ENCODE data around the gene CA11. TPM values are rescaled to one million over a fixed set of nuclear protein-coding genes. Genes with fewer than 3 reads are reported as not detected.

The CA11 gene
- total and polyA plus RNA-seq, 9 of the 15 experiments (the other 6 are each of a cell fraction or from before 2014, with no cell fraction given), result 2.9 to 19.9 (median 8.3) TPM

GRCh38 chr19:48634424-48635262, 11.3 kb downstream of the CA11 start (continued):
- no peak for TF ChIP-seq ZNF184 (CRISPR knock-in tag; IDR thresholded peaks at IDR 0.05)
- no peak for TF ChIP-seq PHF20 (IDR thresholded peaks at IDR 0.05; ENCODE audit: partially characterized antibody)
- no peak for TF ChIP-seq ARID2 (IDR thresholded peaks at IDR 0.05)
- peak; percentile 52; the same call in 1 of the 2 replicates for TF ChIP-seq PHF8 (IDR thresholded peaks at IDR 0.05; ENCODE audit: borderline replicate concordance, low read length)
- no peak for TF ChIP-seq IRF9 (tag; IDR thresholded peaks at IDR 0.05)
- TF ChIP-seq TAF9B (IDR thresholded peaks at IDR 0.05; ENCODE audit: partially characterized antibody), result no peak
- no peak for TF ChIP-seq ZNF668 (CRISPR knock-in tag; IDR thresholded peaks at IDR 0.05)
- peak; percentile 71; the same call in 1 of the 2 replicates for TF ChIP-seq GATAD2A (IDR thresholded peaks at IDR 0.05)
- TF ChIP-seq CBX5 (IDR thresholded peaks at IDR 0.05; ENCODE audit: borderline replicate concordance, low read depth), result no peak
- TF ChIP-seq KLF10 (CRISPR knock-in tag; IDR thresholded peaks at IDR 0.05), result no peak
- TF ChIP-seq GTF2A2 (tag; IDR thresholded peaks at IDR 0.05), result no peak
- TF ChIP-seq MCM5 (IDR thresholded peaks at IDR 0.05; ENCODE audit: low read depth), result no peak
- no peak for TF ChIP-seq ZNF134 (CRISPR knock-in tag; conservative IDR thresholded peaks at IDR 0.05)
- peak; percentile 52 for TF ChIP-seq ZFP36 (IDR thresholded peaks at IDR 0.05; ENCODE audit: low read depth, low read length, partially characterized antibody)
- no peak for TF ChIP-seq RBM15 (IDR thresholded peaks at IDR 0.05; ENCODE audit: insufficient read depth, low read length)
- no peak for TF ChIP-seq ZC3H8 (IDR thresholded peaks at IDR 0.05)
- no peak for TF ChIP-seq ZNF764 (CRISPR knock-in tag; IDR thresholded peaks at IDR 0.05; ENCODE audit: low read depth)
- no peak for TF ChIP-seq SRSF1 (IDR thresholded peaks at IDR 0.05; ENCODE audit: low read depth, low read length)
- no peak for TF ChIP-seq YBX1 (IDR thresholded peaks at IDR 0.05)
- no peak for TF ChIP-seq ZNF143 (CRISPR knock-in tag; IDR thresholded peaks at IDR 0.05)
- TF ChIP-seq NR2F6 (CRISPR knock-in tag; IDR thresholded peaks at IDR 0.05), result 0 out of 2 replicates have a peak, but pooled peaks have one; percentile 26
- no peak for TF ChIP-seq TCFL5 (CRISPR knock-in tag; conservative IDR thresholded peaks at IDR 0.05)
- no peak for TF ChIP-seq ZNF512 (tag; IDR thresholded peaks at IDR 0.05)
- no peak for TF ChIP-seq PURB (CRISPR knock-in tag; IDR thresholded peaks at IDR 0.05; ENCODE audit: low read depth)
- TF ChIP-seq BDP1 (IDR thresholded peaks at IDR 0.05; ENCODE audit: insufficient read depth, insufficient read length), result no peak

All from K562 (cell line).